HFF-Myc (cell line): ENCODE measurements around the gene DLX1.

Source experiments
- DNase-seq: peaks from one replicate; pipeline ENCODE4 v3.0.0-alpha.2; 2011; ENCODE audit warnings: low read depth; ENCODE audit errors: extremely low read depth
- H3K4me3 ChIP-seq: replicated peaks from 2 replicates; pipeline ENCODE4 v1.5.1; 2011; ENCODE audit warnings: low read depth, mild to moderate bottlenecking, control low read depth, low read length
- CTCF ChIP-seq: IDR thresholded peaks from 2 replicates; pipeline ENCODE4 v1.5.1; 2012; ENCODE audit warnings: mild to moderate bottlenecking, low read depth, low read length, control low read depth; ENCODE audit errors: missing control alignments

Gene DLX1

GRCh38 chr2:172095905-172096625 lies 10.8 kb downstream of the DLX1 start:
- DNase-seq = no peak
- H3K4me3 ChIP-seq = peak overlapping the region; percentile 55
- TF ChIP-seq CTCF = peak; percentile 22

- TF ChIP-seq CTCF = no peak
- DNase-seq = no peak
- peak overlapping the region; percentile 55 for H3K4me3 ChIP-seq
These were observed 11.6 kb downstream of the DLX1 start for GRCh38 chr2:172096626-172097547.

GRCh38 chr2:172097557-172098131 lies 12.3 kb downstream of the DLX1 start:
- peak overlapping the region; percentile 55 for H3K4me3 ChIP-seq
- DNase-seq = no peak
- TF ChIP-seq CTCF = no peak

- 0 out of 2 replicates have a peak overlapping the region, but pooled peaks have one; percentile 64 for H3K4me3 ChIP-seq
- DNase-seq = no peak
- no peak for TF ChIP-seq CTCF
These were observed 13.0 kb downstream of the DLX1 start for GRCh38 chr2:172098287-172098649.

- peak overlapping the region; percentile 64 for H3K4me3 ChIP-seq
- no peak for TF ChIP-seq CTCF
- no peak for DNase-seq
These were observed 13.6 kb downstream of the DLX1 start for GRCh38 chr2:172098650-172099471.

- TF ChIP-seq CTCF = no peak
- H3K4me3 ChIP-seq = peak overlapping the region; percentile 64
- no peak for DNase-seq
These were observed 14.3 kb downstream of the DLX1 start for GRCh38 chr2:172099472-172100079.
